CD4-positive, alpha-beta T cell (primary cell): ENCODE measurements around the gene PLXDC1. TPM values are rescaled to one million over a fixed set of nuclear protein-coding genes. Genes with fewer than 3 reads are reported as not detected.

Experiments used
- ATAC-seq: fragments of 200-7000 bp; cut with Tn5 transposase; one replicate; pipeline ENCODE4 v1.10.0; 2022; ENCODE audit warnings: mild to moderate bottlenecking; ENCODE audit not compliant: poor library complexity
- CTCF ChIA-PET: fragments of 350-600 bp; sonication (Branson Sonifier 250); formaldehyde crosslinking; loops from one replicate; lab custom pipeline; 2021; ENCODE audit warnings: antibody characterized with exemption, inconsistent platforms; lab: Charles Lee
- POLR2A ChIA-PET: fragments of 350-600 bp; sonication (Branson Sonifier 250); formaldehyde crosslinking; loops from one replicate; lab custom pipeline; 2021; ENCODE audit warnings: antibody characterized with exemption, inconsistent platforms; lab: Charles Lee
- DNase-seq, 14 experiments: peaks; one replicate each; pipeline ENCODE4 v3.0.0-alpha.2; 2013 to 2020; ENCODE audit warnings: mixed read lengths in 2 of 14
- H3K27ac ChIP-seq, 2 donors: one replicate each; pipeline versions ENCODE4 v1.5.1 to v1.7.0; 2013; ENCODE audit warnings: low read length in 2 of 2, low read depth in 1 of 2, mild to moderate bottlenecking in 1 of 2
- H3K27me3 ChIP-seq, 2 experiments: 1 replicate in 1 of 2; 2 replicates in 1 of 2; pipeline versions ENCODE4 v1.6.1 to v1.7.0; 2013; ENCODE audit warnings: low read length in 2 of 2, control low read depth in 1 of 2, mild to moderate bottlenecking in 1 of 2, moderate library complexity in 1 of 2; ENCODE audit not compliant: insufficient read depth in 2 of 2, control insufficient read depth in 1 of 2
- H3K36me3 ChIP-seq: one replicate; pipeline ENCODE4 v1.6.1; 2013; ENCODE audit warnings: low read length, control low read depth; ENCODE audit not compliant: insufficient read depth
- H3K4me1 ChIP-seq: one replicate; pipeline ENCODE4 v1.6.1; 2013; ENCODE audit warnings: low read length, control low read depth; ENCODE audit not compliant: insufficient read depth
- H3K4me3 ChIP-seq: one replicate; pipeline ENCODE4 v1.5.1; 2013; ENCODE audit warnings: mild to moderate bottlenecking, low read length, moderate library complexity
- H3K9me3 ChIP-seq, 2 experiments: 1 replicate in 1 of 2; 2 replicates in 1 of 2; pipeline versions ENCODE4 v1.6.1 to v1.7.0; 2013; ENCODE audit warnings: low read length in 2 of 2, mild to moderate bottlenecking in 2 of 2, control low read depth in 1 of 2, moderate library complexity in 1 of 2; ENCODE audit not compliant: control insufficient read depth in 1 of 2, insufficient read depth in 1 of 2
- H3K27ac Mint-ChIP-seq: one replicate; pipeline ENCODE4 v1.8.0; 2020; ENCODE audit warnings: mixed read lengths
- H3K27me3 Mint-ChIP-seq: one replicate; pipeline ENCODE4 v1.8.0; 2021; ENCODE audit warnings: mixed read lengths
- H3K36me3 Mint-ChIP-seq: one replicate; pipeline ENCODE4 v1.8.0; 2021; ENCODE audit warnings: low read depth, mixed read lengths
- H3K4me1 Mint-ChIP-seq: one replicate; pipeline ENCODE4 v1.8.0; 2021; ENCODE audit warnings: low read depth, mixed read lengths
- H3K4me3 Mint-ChIP-seq: one replicate; pipeline ENCODE4 v1.8.0; 2020; ENCODE audit warnings: mild to moderate bottlenecking, mixed read lengths
- H3K9me3 Mint-ChIP-seq: one replicate; pipeline ENCODE4 v1.8.0; 2020; ENCODE audit warnings: mixed read lengths
- CTCF ChIP-seq: fragments of 200-600 bp; IDR thresholded peaks from one replicate; pipeline ENCODE4 v1.8.0; 2022; ENCODE audit warnings: antibody characterized with exemption, mild to moderate bottlenecking
- intact Hi-C, 2 experiments: fragments of 100-400 bp; cut with DNase I in 1 of 2; cut with micrococcal nuclease in 1 of 2; formaldehyde crosslinking; loops; one replicate each; pipeline versions ENCODE4 v1.15.1 to v1.9.0; 2023 to 2025; cut with DNase I, micrococcal nuclease
- total RNA-seq, 174 experiments: library from RNA in 2 of 174; stranded (reverse) in 2 of 174; gene quantifications; one replicate each; pipeline ENCODE4 v1.2.3 and lab custom pipeline; 2021 to 2026

PLXDC1 gene
- total RNA-seq, 2 experiments from 2014 or later, result 66.7 to 67.6 TPM

DNA sequence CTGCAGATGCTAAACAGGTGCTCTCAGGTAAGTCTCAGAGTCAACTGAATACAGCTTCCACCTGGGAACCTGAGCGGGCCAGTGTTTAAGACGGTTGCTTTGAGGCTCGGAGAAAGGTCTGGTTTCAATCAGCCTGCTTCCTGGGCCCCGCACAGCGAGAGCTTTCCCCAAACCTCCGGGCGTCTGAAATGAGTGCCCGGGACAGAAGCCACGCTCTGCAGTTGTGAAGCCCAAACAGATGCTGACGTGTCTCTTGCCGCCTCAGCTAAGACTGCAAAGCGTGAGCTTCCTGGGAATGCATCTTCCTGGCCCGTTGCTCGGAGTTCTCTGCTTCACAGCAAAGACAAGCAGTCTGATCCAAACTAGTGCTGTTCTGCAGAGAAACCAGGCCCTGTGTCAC, 36.7 kb downstream of the PLXDC1 start:
- Mint-ChIP-seq H3K36me3 (peaks cover 3% of the 10 kb centered on the region), H3K27me3 (no peaks in the 10 kb centered on the region), H3K4me3 (no peak overlapping the region), H3K4me1 (peaks cover 8% of the 10 kb centered on the region), H3K27ac (no peak overlapping the region), H3K9me3 (no peaks in the 10 kb centered on the region)
- Histone ChIP-seq H3K9me3 (no peaks in the 10 kb centered on the region), H3K36me3 (no peaks in the 10 kb centered on the region), H3K27ac (no peak overlapping the region), H3K27me3 (no peaks in the 10 kb centered on the region), H3K4me1 (no peaks in the 10 kb centered on the region), H3K4me3 (no peak overlapping the region)
- ATAC-seq (no peak), DNase-seq (no peak)
- intact Hi-C loops, result no loop called here
- CTCF ChIA-PET, result no interaction called here
- no peak for TF ChIP-seq CTCF
- POLR2A ChIA-PET, result interaction anchor here (1.0 to 1.2 kb wide), 2 partner anchors 15 to 22 kb away, joined by 3 read pairs; no protein-coding TSS in a partner anchor

DNA sequence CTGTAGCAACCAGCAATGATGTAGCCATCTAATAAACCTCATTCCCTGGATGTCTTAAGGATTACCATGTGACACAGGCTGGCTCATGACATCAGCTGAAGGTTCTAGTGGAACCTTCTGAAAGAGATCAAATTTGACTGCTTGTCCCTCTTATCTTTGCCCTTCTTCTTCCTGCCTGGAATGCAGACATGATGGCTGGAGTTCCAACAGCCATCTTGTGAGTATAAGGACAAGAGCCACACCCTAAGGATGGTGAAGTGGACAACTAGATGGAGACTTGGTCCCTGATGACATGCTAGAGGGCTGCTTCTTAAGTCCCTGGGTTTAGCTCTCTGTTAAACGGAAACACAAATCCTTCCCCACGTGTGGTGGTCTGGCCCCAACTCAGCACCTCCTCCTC, 37.6 kb downstream of the PLXDC1 start:
- Histone ChIP-seq H3K27me3 (no peaks in the 10 kb centered on the region), H3K36me3 (no peaks in the 10 kb centered on the region), H3K9me3 (no peaks in the 10 kb centered on the region), H3K4me1 (no peaks in the 10 kb centered on the region), H3K4me3 (no peak overlapping the region), H3K27ac (no peak overlapping the region)
- ATAC-seq (no peak), DNase-seq (no peak)
- ChIA-PET CTCF (no interaction called here), POLR2A (interaction anchor here (1.0 kb wide), 1 partner anchor 21 kb away, joined by 3 read pairs; no protein-coding TSS in a partner anchor)
- Mint-ChIP-seq H3K27me3 (no peaks in the 10 kb centered on the region), H3K36me3 (peaks cover 3% of the 10 kb centered on the region), H3K4me1 (peaks cover 8% of the 10 kb centered on the region), H3K27ac (no peak overlapping the region), H3K9me3 (no peaks in the 10 kb centered on the region), H3K4me3 (no peak overlapping the region)
- no peak for TF ChIP-seq CTCF
- intact Hi-C loops, result no loop called here

- Mint-ChIP-seq H3K27me3 (no peaks in the 10 kb centered on the region), H3K27ac (no peak overlapping the region), H3K4me3 (no peak overlapping the region), H3K4me1 (peaks cover 4% of the 10 kb centered on the region), H3K9me3 (no peaks in the 10 kb centered on the region), H3K36me3 (peaks cover 9% of the 10 kb centered on the region)
- no peak for TF ChIP-seq CTCF
- H3K36me3 ChIP-seq, result no peaks in the 10 kb centered on the region
- no peaks in the 10 kb centered on the region for H3K4me1 ChIP-seq
- no peak overlapping the region for H3K27ac ChIP-seq
- intact Hi-C loops, result no loop called here
- H3K4me3 ChIP-seq, result no peak overlapping the region
- ATAC-seq (no peak), DNase-seq (no peak)
- ChIA-PET CTCF (no interaction called here), POLR2A (no interaction called here)
- H3K27me3 ChIP-seq, result no peaks in the 10 kb centered on the region
- H3K9me3 ChIP-seq, result no peaks in the 10 kb centered on the region
These were observed 40.9 kb downstream of the PLXDC1 start for GRCh38 chr17:39110435-39111136.
